ENCODE measurements around the gene PTPRD. TPM values are rescaled to one million over a fixed set of nuclear protein-coding genes. Genes with fewer than 3 reads are reported as not detected.

Gene PTPRD
- total RNA-seq, 1 experiment from 2014 or later, result 0.02 TPM

- Histone ChIP-seq H3K9ac (ENCODE audit: low read length) (no peak overlapping the region), H3K79me2 (ENCODE audit: insufficient read depth, low read length) (no peaks in the 10 kb centered on the region), H3K27ac (ENCODE audit: low read depth, low read length) (no peak overlapping the region), H3K36me3 (ENCODE audit: control insufficient read depth in 1 of 2, insufficient read depth in 2 of 2, low read length in 2 of 2) (no peaks in the 10 kb centered on the region), H3K4me1 (ENCODE audit: control insufficient read depth in 1 of 2, insufficient read depth in 2 of 2, low read length in 2 of 2) (no peaks in the 10 kb centered on the region), H3K9me2 (ENCODE audit: insufficient read depth) (no peaks in the 10 kb centered on the region), H4K20me1 (ENCODE audit: insufficient read depth) (no peaks in the 10 kb centered on the region), H3K27me3 (ENCODE audit: insufficient read depth, low read length) (no peaks in the 10 kb centered on the region), H3K9me3 (ENCODE audit: control insufficient read depth in 1 of 2, insufficient read depth in 1 of 2, low read depth in 1 of 2, low read length in 2 of 2) (peaks cover 10 to 11% of the 10 kb centered on the region in 2 experiments; a peak in 2 of 4 replicates), H3K4me3 (replicated peaks in 1 of 2; ENCODE audit: low read depth in 1 of 2, low read length in 2 of 2) (no peak overlapping the region), H2AFZ (ENCODE audit: low read depth, low read length, poor library complexity, severe bottlenecking) (no peak overlapping the region), H3K4me2 (ENCODE audit: low read length) (no peak overlapping the region)
- ATAC-seq (no peak), DNase-seq (ENCODE audit: low read depth, low spot score) (no peak)
- ChIA-PET CTCF (no interaction called here), RAD21 (ENCODE audit: low non-redundant PET in 1 of 2, low total read pairs in 2 of 2, uncharacterized antibody in 2 of 2, unreplicated experiment in 2 of 2) (no interaction called here), POLR2A (no interaction called here)
- intact Hi-C loops (cut with micrococcal nuclease), result no loop called here
- TF ChIP-seq MAX (IDR thresholded peaks at IDR 0.05) (no peak), CBX3 (IDR thresholded peaks at IDR 0.05; ENCODE audit: low read depth) (no peak), JUND (IDR thresholded peaks at IDR 0.05) (no peak), POLR2A (IDR thresholded peaks at IDR 0.05; ENCODE audit: borderline replicate concordance, extremely low read depth, insufficient read depth, insufficient read length) (no peak), SRF (IDR thresholded peaks at IDR 0.05; ENCODE audit: low read depth) (no peak), TCF7L2 (IDR thresholded peaks at IDR 0.05; ENCODE audit: borderline replicate concordance, extremely low read depth, insufficient read depth, insufficient read length) (no peak), ZBTB33 (IDR thresholded peaks at IDR 0.05; ENCODE audit: extremely low read depth, insufficient replicate concordance, low read length) (no peak), ELF1 (IDR thresholded peaks at IDR 0.05; ENCODE audit: borderline replicate concordance, low read depth) (no peak), CEBPB (IDR thresholded peaks at IDR 0.05; ENCODE audit: low read depth) (no peak), ATF3 (IDR thresholded peaks at IDR 0.05) (no peak), FOSL1 (IDR thresholded peaks at IDR 0.05; ENCODE audit: low read depth) (no peak), EZH2phosphoT487 (IDR thresholded peaks at IDR 0.05; ENCODE audit: borderline replicate concordance) (no peak), POLR2AphosphoS5 (IDR thresholded peaks at IDR 0.05; ENCODE audit: low read depth, low read length) (no peak), ZFX (IDR thresholded peaks at IDR 0.05) (no peak), REST (IDR thresholded peaks at IDR 0.05; ENCODE audit: low read depth) (no peak), ZNF274 (IDR thresholded peaks at IDR 0.05; ENCODE audit: low read depth, low read length) (no peak), YY1 (IDR thresholded peaks at IDR 0.05; ENCODE audit: extremely low read depth, insufficient replicate concordance, low read depth, low read length) (no peak), SP1 (IDR thresholded peaks at IDR 0.05; ENCODE audit: low read depth) (no peak)
- BruUV-seq (replicated peaks), result no TSS peak
Observed at GRCh38 chr9:9004810-9005209, 1608.0 kb downstream of the PTPRD start.
